Stimulated activated CD8-positive, alpha-beta memory T cell treated with anti-CD3 and anti-CD28 coated beads, Interleukin-12 subunit alpha, Interleukin-12 subunit beta, amount 100 ng/mL, for 4 hours (primary cell): ENCODE results near the gene TENM4.

Experiments used
- DNase-seq: peaks from one replicate; pipeline ENCODE4 v3.0.0-alpha.2; 2020; ENCODE audit warnings: low read depth

The TENM4 gene

GRCh38 chr11:78741741-78742140, 699.1 kb downstream of the TENM4 start:
- no peak for DNase-seq

- no peak for DNase-seq
Measured at GRCh38 chr11:78740199-78741071, 700.4 kb downstream of the TENM4 start.

GRCh38 chr11:78737891-78738290, 702.9 kb downstream of the TENM4 start:
- no peak for DNase-seq

GRCh38 chr11:78737301-78737700, 703.5 kb downstream of the TENM4 start:
- DNase-seq = no peak

GRCh38 chr11:78735711-78736110, 705.1 kb downstream of the TENM4 start:
- DNase-seq = no peak

GRCh38 chr11:78733031-78733430, 707.8 kb downstream of the TENM4 start:
- DNase-seq = no peak

- DNase-seq = no peak
Measured at GRCh38 chr11:78732246-78732645, 708.6 kb downstream of the TENM4 start.

GRCh38 chr11:78731027-78731426, 709.8 kb downstream of the TENM4 start:
- DNase-seq = no peak

GRCh38 chr11:78730267-78730824, 710.5 kb downstream of the TENM4 start:
- DNase-seq = no peak

GRCh38 chr11:78727816-78728215, 713.0 kb downstream of the TENM4 start:
- no peak for DNase-seq

GRCh38 chr11:78725200-78725599, 715.6 kb downstream of the TENM4 start:
- DNase-seq = no peak

GRCh38 chr11:78722786-78723185, 718.0 kb downstream of the TENM4 start:
- DNase-seq = no peak

- no peak for DNase-seq
Measured at GRCh38 chr11:78720281-78720989, 720.4 kb downstream of the TENM4 start.

GRCh38 chr11:78717041-78717440, 723.8 kb downstream of the TENM4 start:
- no peak for DNase-seq

GRCh38 chr11:78715639-78716311, 725.1 kb downstream of the TENM4 start:
- no peak for DNase-seq

GRCh38 chr11:78714539-78714938, 726.3 kb downstream of the TENM4 start:
- DNase-seq = no peak

GRCh38 chr11:78711735-78712134, 729.1 kb downstream of the TENM4 start:
- no peak for DNase-seq

- DNase-seq = no peak
Measured at GRCh38 chr11:78710417-78710816, 730.4 kb downstream of the TENM4 start.

- no peak for DNase-seq
Measured at GRCh38 chr11:78708388-78708787, 732.4 kb downstream of the TENM4 start.

GRCh38 chr11:78706551-78706950, 734.3 kb downstream of the TENM4 start:
- no peak for DNase-seq

GRCh38 chr11:78704811-78705210, 736.0 kb downstream of the TENM4 start:
- DNase-seq = no peak

GRCh38 chr11:78699609-78700135, 741.2 kb downstream of the TENM4 start:
- no peak for DNase-seq
